ENCODE results near the gene FAM136A. TPM values are rescaled to one million over a fixed set of nuclear protein-coding genes. Genes with fewer than 3 reads are reported as not detected.
A peak's percentile ranks its signal among the peaks of the same experiment; 100 is the strongest.
"Not testable (repeated sequence)": the region's sequence is repeated elsewhere in the genome, so short reads cannot be mapped to it uniquely, and the experiment has no call there.

Gene FAM136A
- polyA plus RNA-seq, 3 donors = 21.1 to 45.0 (median 23.3) TPM

DNA sequence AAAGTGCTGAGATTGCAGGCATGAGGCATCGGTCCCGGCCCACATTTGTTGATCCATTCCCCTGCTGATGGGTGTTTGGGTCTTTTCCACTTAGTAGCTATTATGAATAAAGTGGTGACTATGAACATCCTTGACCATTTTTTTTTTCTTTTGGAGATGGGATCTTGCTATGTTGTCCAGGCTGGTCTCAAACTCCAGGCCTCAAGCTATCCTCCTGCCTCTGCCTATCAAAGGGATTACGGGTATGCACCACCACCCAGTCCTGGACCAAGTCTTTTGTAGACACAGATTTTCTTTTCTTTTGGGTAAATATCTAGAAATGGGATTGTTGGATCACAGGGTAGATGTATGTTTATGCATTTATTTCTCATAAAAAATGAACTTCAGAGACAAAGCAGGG is 1.3 kb upstream of the FAM136A start:
- WGBS, 3 donors = 90 to 93% (median 90%) methylated on average over 3 of the region's 3 CpGs
- H3K27ac ChIP-seq (ENCODE audit: low read depth, low read length) = no peak overlapping the region

DNA sequence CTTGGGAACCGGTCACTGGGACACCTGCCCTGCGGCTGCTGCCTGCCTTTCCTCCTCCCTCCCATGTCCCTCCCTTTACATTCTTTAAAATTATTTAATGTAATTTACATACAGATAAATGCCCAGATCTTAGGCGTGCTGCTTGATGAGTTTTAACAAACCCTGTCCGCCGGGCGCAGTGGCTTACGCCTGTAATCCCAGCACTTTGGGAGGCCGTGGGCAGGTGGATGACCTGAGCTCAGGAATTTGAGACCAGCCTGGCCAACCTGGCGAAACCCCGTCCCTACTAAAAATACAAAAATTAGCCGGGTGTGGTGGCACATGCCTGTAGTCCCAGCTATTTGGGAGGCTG is 304 bp upstream of the FAM136A start:
- H3K27ac ChIP-seq (ENCODE audit: low read depth, low read length) = not testable (repeated sequence)
- WGBS, 3 donors = 36 to 46% (median 43%) methylated on average over 11 of the region's 11 CpGs

DNA sequence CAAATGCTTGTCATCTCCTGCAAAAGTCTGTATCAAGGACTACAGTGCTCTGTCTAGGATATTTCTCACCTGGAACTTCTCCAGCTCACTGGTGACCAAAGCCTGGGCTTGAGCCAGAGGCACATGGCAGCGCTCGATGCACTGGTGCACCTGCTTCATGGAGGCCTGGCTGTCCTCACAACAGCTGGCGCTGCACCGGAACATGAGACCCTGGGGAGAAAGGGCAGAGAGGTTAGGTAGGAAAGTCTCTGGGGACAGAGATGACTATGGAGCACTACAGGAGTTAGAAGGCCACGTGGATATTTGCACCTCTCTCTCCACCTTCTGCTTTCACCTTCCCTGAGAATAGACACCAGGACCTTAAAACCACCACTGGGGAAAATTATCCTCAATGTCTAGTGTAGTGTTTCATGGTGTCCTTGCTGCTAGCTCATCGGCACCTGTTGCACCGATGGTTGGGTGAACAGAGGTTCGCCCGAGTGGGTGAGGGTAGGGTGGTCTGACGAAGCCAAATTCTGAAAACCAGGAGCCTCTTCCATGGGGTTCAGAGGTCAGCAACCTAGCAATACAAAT is 1.0 kb downstream of the FAM136A start:
- no peak overlapping the region for H3K27ac ChIP-seq (ENCODE audit: low read depth, low read length)
- WGBS, 3 donors = 44 to 63% (median 62%) methylated on average over 10 of the region's 10 CpGs

DNA sequence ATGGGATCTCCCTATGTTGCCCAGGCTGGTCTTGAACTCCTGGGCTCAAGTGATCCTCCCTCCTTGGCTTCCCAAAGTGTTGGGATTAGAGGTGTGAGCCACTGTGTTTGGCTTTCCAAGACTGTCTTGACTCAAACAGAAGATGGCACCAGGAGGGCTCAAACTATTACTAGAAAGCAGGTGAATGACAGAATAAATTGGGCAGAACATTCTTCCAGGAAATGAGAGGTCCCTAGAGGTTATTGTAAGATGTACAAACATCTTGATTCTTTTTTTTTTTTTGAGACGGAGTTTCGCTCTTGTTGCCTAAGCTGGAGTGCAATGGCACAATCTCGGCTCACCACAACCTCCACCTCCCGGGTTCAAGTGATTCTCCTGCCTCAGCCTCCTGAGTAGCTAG is 4.0 kb downstream of the FAM136A start:
- H3K27ac ChIP-seq (ENCODE audit: low read depth, low read length) = not testable (repeated sequence)
- 60 to 88% (median 69%) methylated on average over 4 of the region's 4 CpGs for WGBS, 3 donors

DNA sequence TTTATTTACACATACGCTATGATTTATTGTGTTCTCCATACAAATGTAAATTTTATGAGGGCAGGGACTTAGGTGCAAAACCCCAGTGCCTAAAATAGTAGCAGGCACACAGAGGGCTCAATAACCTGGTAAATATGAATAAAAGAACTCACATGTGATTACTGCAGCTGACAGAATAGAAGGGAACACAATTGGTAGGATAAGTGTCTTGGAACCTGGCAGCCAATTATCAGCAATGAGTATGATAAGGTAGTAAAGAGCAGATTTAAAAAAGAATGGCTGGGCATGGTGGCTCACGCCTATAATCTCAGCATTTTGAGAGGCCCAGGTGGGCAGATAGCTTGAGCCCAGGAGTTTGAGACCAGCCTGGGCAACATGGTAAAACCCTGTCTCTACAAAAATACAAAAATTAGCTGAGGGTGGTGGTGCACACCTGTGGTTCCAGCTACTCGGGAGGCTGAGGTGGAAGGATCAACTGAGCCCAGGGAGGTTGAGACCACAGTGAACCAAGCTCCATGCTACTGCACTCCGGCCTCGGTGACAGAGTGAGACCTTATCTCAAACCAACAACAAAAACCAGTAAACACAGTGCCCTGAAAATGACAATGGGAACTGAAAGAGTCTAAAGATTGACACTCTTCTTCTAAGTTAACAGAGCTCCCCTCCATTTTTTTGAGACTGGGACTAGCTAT is 18.2 kb downstream of the FAM136A start:
- WGBS, 3 donors = 85 to 95% (median 94%) methylated on average over 5 of the region's 5 CpGs
- no peak overlapping the region for H3K27ac ChIP-seq (ENCODE audit: low read depth, low read length)

DNA sequence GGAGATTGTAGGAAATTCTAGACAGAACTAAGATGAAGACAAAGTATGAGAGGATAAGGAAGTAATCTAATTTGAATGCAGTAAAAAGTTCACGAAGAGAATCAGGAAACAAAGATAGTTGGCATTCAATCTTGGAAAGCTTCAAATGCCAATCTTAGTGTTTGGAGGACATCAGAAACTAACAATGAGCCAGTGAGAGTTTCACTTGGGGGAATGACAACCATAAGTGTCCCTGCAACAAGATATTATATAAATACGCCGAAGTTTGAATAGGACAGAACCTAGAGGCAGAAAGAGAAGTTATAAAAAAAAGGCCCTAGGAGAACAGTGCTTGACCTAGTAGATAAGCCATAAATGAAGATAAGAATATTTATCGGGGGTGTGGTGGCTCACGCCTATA is 19.4 kb downstream of the FAM136A start:
- WGBS, 3 donors = 78 to 93% (median 91%) methylated on average over 5 of the region's 5 CpGs
- H3K27ac ChIP-seq (ENCODE audit: low read depth, low read length) = no peak overlapping the region

DNA sequence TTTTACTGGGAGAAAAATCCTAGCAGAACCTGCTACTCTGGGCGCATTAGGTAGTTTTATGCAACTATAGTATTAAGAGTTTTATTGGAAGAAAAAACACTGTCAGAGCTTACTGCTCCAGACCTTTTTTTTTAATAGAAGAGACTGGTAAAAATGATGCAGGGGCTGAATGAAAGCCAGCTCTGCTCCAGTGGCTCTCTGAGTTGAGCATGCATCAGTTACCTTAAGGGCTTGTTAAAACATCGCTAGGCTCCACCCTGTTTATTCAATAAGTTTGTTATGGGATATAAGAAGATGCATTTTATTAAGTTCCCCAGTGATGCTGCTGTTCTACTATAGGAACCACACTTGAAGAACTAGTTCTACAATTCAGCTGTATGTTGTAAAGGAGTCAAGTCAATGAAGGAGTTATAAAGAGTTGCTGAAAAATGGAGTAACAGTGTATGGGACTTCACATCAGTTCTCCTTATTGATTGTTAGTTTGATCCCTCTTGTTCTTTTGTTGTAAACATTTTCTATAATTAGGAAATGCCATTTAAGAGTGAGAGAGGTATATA is 21.5 kb downstream of the FAM136A start:
- WGBS, 3 donors = 93 to 100% (median 93%) methylated on average over 2 of the region's 2 CpGs
- H3K27ac ChIP-seq (ENCODE audit: low read depth, low read length) = no peak overlapping the region

DNA sequence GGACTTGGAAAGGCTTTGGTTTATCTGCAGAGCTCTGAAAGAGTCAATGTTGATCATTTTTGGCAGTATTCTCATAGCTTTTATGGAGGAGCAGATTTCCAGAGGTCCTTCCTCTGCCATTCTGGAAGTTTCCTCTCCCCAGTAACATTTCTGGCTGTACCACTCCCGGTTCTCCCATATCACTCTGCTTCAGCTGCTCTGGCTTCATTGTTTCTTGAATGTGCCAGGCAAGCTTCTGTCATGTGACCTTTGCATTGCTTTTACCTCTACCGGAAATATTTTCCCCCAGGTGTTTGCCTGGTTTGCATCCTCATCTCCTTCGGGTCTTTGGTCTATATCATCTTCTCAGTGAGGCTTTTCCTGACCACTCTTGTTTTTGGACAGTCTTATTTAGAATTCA is 31.5 kb downstream of the FAM136A start:
- 59 to 80% (median 71%) methylated on average over 3 of the region's 3 CpGs for WGBS, 3 donors
- no peak overlapping the region for H3K27ac ChIP-seq (ENCODE audit: low read depth, low read length)

DNA sequence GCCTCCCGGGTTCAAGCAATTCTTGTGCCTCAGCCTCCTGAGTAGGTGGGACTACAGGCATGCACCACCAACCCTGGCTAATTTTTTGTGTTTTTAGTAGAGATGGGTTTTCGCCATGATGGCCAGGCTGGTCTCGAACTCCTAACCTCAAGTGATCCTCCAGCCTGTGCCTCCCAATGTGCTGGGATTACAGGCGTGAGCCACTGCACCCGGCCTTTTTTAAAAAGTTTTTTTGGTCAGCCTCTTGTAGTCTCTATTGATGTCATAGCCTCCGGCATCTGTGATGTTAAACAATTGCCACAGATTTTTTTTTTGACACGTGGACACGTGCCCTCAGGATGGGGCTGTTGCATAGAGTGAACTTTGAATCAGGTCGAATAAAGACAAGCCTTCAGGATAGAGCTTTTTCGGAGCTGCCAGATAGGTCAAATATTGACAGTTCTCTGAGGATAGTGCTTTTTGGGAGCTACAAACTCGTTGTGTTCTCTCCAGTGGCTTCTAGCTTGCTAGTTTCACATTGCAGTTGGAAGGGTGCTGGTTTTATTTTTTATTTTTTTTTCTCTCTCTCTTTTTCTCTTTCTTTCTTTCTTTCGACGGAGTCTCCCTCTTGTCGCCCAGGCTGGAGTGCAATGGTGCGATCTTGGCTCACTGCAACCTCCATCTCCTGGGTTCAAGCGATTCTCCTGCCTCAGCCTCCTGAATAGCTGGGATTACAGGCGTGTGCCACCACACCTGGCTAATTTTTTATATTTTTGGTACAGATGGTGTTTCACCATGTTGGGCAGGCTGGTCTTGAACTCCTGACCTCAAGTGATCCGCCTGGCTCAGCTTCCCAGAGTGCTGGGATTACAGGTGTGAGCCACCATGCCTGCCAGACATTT is 32.2 kb downstream of the FAM136A start:
- not testable (repeated sequence) for H3K27ac ChIP-seq (ENCODE audit: low read depth, low read length)
- WGBS, 3 donors = 89 to 92% (median 91%) methylated on average over 18 of the region's 18 CpGs

DNA sequence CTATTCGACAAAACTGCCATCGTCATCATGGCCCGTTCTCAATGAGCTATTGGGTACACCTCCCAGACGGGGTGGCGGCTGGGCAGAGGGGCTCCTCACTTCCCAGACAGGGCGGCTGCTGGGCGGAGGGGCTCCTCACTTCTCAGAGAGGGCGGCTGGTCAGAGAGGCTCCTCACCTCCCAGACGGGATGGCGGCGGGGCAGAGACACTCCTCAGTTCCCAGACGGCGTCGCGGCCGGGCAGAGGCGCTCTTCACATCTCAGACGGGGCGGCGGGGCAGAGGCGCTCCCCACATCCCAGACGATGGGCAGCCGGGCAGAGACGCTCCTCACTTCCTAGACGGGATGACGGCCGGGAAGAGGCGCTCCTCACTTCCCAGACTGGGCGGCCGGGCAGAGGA is 34.9 kb downstream of the FAM136A start:
- not testable (repeated sequence) for H3K27ac ChIP-seq (ENCODE audit: low read depth, low read length)
- WGBS, 3 donors = 98 to 99% (median 98%) methylated on average over 20 to 28 of the region's 30 CpGs

DNA sequence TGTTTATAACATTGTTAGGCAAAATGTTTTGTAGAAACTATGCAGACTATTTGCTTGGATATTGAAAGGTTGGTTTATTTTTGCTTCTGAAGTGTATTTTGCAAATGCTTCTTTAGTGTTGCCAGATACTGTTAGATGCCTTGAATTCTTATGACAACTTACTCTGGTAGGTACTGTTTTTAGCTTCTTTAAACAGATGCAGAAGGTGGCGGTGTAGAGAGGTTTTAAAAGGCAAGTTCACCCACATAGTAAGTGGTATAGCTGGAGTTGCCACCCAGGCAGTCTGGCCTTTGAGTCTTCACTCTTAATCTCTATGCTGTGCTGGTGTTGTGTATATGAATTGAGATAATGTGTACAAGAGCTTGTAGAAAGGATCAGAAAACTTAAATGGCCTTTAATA is 40.4 kb downstream of the FAM136A start:
- H3K27ac ChIP-seq (ENCODE audit: low read depth, low read length) = no peak overlapping the region
- WGBS, 3 donors = 78 to 90% (median 79%) methylated on average over 1 of the region's 1 CpG

DNA sequence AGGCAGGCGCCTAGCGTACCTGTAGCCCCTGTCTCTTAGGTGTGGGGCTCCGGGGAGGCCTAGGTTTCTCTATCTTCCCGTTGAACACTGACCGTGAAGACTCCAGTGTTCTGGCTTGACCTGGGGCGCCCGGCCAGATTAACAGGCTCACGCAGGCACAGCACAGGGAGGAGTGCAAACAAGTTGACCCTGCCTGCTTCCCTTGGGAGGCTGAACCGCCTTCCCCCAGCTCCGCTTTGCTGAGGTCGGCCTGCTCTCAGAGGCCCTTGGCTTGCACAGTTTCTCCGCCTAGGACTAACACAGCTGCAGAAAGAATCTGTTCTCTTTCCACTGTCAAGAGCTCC is 43.4 kb downstream of the FAM136A start:
- no peak overlapping the region for H3K27ac ChIP-seq (ENCODE audit: low read depth, low read length)
- 3 to 6% (median 3%) methylated on average over 12 of the region's 12 CpGs for WGBS, 3 donors

DNA sequence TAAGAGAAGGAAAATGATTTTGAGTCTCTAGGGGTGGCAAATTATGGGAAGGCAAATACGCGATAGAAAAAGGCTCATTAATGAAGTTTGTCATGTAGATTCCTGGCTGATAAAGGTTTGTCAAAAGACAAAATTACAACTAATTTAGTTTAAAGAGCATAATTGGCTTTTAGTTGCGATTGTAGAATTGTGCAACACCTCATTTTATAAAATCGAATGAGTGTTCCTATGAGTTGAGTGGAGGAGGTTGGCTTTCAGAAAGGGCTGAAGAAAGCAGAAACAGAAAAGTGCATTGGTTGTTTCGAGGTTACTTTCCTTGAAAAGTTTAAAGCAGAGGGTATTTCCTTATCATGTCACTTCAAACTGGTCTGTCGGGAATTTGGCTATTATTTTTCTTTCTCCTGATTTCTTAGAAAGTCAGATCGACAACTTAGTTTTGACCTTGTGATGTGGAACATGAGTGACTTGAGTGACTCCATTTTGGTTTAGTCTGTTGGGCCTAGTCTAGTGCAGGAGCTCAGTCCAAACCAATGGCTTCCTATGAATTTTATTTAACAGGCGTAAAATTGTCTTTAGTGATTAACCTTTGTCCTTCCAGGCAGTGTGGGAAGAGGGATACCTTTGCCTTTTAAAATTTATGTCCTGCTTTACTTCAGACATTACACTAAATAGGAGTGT is 46.1 kb downstream of the FAM136A start:
- no peak overlapping the region for H3K27ac ChIP-seq (ENCODE audit: low read depth, low read length)
- WGBS, 3 donors = 89 to 95% (median 94%) methylated on average over 8 of the region's 8 CpGs

DNA sequence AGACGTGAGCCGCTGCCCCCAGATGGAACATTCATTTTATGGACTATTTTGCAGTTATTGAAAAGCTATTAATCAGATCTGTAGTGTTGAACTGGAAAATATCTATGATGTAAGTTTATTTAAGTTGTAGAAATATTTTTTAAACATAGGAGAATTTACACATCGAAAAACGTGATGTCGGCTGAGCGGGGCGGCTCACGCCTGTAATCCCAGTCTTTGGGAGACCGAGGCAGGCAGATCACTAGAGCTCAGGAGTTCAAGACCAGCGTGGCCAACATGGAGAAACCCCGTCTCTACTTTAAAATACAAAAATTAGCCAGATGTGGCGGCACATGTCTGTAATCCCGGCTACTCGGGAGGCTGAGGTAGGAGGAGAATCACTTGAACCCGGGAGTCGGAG is 51.4 kb downstream of the FAM136A start:
- 67 to 88% (median 87%) methylated on average over 16 of the region's 16 CpGs for WGBS, 3 donors
- H3K27ac ChIP-seq (ENCODE audit: low read depth, low read length) = no peak overlapping the region

DNA sequence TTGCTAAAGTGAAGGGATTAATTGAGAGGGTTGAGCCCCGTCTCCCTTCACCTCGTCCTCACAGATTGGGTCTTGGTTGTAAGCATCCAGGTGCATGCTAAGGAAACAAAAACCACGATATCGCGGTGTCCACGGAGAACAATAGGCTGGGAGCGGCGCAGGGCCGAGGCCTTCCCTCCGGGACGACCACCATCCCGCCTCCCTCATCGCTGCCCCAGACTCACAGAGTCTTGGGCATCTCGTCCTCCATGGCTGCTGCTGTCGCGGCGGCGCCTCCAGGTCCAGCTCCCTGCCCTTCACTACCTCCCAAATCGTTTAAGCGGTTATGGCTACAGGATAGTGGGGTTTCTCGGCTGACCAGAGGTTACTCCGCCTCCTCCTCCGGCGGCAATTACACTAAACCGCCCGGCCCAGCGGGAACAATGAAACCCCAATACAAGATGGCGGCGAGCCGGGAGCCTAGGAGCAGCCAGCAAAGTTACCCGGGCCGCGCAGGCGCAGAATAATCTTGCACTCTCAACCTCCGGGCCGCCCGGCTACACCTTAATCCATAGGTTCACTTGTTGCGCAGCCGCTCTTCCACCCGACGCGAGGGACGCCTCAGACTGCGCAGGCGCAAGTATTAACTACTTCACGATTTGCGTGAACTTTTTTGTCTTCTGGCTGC is 53.6 kb downstream of the FAM136A start, which contains the start of gene TIA1:
Gene TIA1 (minus strand): TSS at position 448 of the 667 bp plus-strand sequence. CDS start 198 bp downstream, at position 250.
- peak within 1 kb of the TSS; percentile 53 for H3K27ac ChIP-seq (ENCODE audit: low read depth, low read length)
- WGBS, 3 donors = 0% methylated on average over 47 of the region's 47 CpGs

DNA sequence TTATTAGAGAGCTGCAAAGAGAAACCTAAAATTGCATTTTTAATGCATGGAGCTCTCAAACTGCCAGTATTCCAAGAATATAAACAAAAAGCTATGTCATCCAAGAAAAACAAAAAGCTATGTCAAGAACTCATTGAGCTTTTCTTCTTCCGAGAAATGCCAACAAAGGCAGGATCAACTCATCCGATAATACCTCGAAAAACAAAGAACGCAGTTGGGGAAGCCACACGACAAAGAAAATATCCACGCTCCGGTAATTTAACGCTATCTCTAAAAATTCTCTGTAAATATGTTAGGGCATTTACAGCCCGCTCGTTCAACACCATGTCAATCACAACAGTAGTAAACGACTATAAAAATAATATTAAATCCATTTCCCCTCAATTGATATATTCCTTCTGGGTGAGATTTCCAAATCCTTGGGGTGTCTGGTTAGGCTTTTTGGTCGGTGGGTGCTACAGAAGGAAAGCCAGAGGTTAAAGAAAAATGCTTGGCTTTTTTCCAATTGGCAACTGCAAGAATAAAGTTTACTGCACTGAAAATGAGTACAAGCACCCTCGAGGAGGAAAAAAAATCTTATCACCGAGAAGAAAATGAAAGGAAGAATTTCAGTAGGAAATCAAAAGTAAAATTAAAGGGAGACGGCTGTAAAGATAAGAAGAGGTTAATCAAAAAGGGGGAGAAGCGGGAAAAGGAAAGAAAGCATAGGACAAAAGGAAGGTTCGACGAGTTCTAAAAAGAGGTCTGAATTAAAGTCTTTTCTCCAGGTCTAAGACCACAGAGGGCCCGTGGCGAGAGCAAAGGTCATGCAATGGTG is 54.3 kb downstream of the FAM136A start:
- 0 to 1% (median 0%) methylated on average over 20 of the region's 20 CpGs for WGBS, 3 donors

More for the DNA sequence above, 54.3 kb downstream of the FAM136A start:
- peak overlapping the region; percentile 53 for H3K27ac ChIP-seq (ENCODE audit: low read depth, low read length)
